GM23338 (cell line): ENCODE data around the gene EPHB6.

Experiments used
- CREB1 ChIP-seq: fragments of 250-450 bp; sonication (Bioruptor Pico); IDR thresholded peaks from 2 replicates; pipeline ENCODE4 v1.5.0; 2020; ENCODE audit warnings: low read depth, mild to moderate bottlenecking, moderate library complexity
- CTCF ChIP-seq, 2 experiments: fragments of 200-600 bp in 1 of 2; sonication (generic) in 1 of 2; conservative IDR thresholded peaks; 2 replicates each; pipeline versions ENCODE4 v1.5.1 to v1.6.1; 2016 to 2017; ENCODE audit warnings: antibody characterized with exemption in 2 of 2, low read depth in 2 of 2, mild to moderate bottlenecking in 2 of 2, moderate library complexity in 1 of 2
- EZH2 ChIP-seq: fragments of 200-600 bp; sonication (generic); IDR thresholded peaks from one replicate; pipeline ENCODE4 v1.8.0; 2017; ENCODE audit warnings: antibody characterized with exemption, mild to moderate bottlenecking, low read depth; ENCODE audit not compliant: unreplicated experiment
- EZH2phosphoT487 ChIP-seq: fragments of 200-600 bp; sonication (generic); IDR thresholded peaks from one replicate; pipeline ENCODE4 v1.8.1; 2018; ENCODE audit warnings: antibody characterized with exemption; ENCODE audit not compliant: unreplicated experiment
- JUNB ChIP-seq: IDR thresholded peaks from one replicate; pipeline ENCODE4 v1.6.1; 2016; ENCODE audit warnings: antibody characterized with exemption; ENCODE audit not compliant: unreplicated experiment
- NANOG ChIP-seq: IDR thresholded peaks from 2 replicates; pipeline ENCODE4 v1.6.1; 2016; ENCODE audit warnings: antibody characterized with exemption, borderline replicate concordance
- POLR2AphosphoS5 ChIP-seq: IDR thresholded peaks from 2 replicates; pipeline ENCODE4 v1.6.1; 2016; ENCODE audit warnings: antibody characterized with exemption, low read depth
- STAT1 ChIP-seq: IDR thresholded peaks from one replicate; pipeline ENCODE4 v1.6.1; 2016; ENCODE audit warnings: antibody characterized with exemption; ENCODE audit not compliant: unreplicated experiment
- ZNF114 ChIP-seq: fragments of 250-450 bp; sonication (Bioruptor Pico); IDR thresholded peaks from 2 replicates; pipeline ENCODE4 v1.5.0; 2020; ENCODE audit warnings: mild to moderate bottlenecking, moderate library complexity
- ZNF331 ChIP-seq: fragments of 250-450 bp; sonication (Bioruptor Pico); IDR thresholded peaks from 2 replicates; pipeline ENCODE4 v1.5.0; 2020; ENCODE audit warnings: low read depth, mild to moderate bottlenecking, moderate library complexity
- TF ChIP-seq, protein P1 (sequence below): IDR thresholded peaks from one replicate; pipeline ENCODE4 v1.6.1; 2018; ENCODE audit warnings: antibody characterized with exemption; ENCODE audit not compliant: unreplicated experiment
- TF ChIP-seq, protein P2 (sequence below): IDR thresholded peaks from 2 replicates; pipeline ENCODE4 v1.6.1; 2016; ENCODE audit warnings: antibody characterized with exemption

- TF ChIP-seq CTCF (conservative IDR thresholded peaks at IDR 0.05; ENCODE audit: low read depth in 2 of 2), result no peak
- no peak for TF ChIP-seq ZNF331
- TF ChIP-seq POLR2AphosphoS5, result no peak
- no peak for TF ChIP-seq JUNB
- TF ChIP-seq EZH2, result no peak
- TF ChIP-seq, protein P1, sequence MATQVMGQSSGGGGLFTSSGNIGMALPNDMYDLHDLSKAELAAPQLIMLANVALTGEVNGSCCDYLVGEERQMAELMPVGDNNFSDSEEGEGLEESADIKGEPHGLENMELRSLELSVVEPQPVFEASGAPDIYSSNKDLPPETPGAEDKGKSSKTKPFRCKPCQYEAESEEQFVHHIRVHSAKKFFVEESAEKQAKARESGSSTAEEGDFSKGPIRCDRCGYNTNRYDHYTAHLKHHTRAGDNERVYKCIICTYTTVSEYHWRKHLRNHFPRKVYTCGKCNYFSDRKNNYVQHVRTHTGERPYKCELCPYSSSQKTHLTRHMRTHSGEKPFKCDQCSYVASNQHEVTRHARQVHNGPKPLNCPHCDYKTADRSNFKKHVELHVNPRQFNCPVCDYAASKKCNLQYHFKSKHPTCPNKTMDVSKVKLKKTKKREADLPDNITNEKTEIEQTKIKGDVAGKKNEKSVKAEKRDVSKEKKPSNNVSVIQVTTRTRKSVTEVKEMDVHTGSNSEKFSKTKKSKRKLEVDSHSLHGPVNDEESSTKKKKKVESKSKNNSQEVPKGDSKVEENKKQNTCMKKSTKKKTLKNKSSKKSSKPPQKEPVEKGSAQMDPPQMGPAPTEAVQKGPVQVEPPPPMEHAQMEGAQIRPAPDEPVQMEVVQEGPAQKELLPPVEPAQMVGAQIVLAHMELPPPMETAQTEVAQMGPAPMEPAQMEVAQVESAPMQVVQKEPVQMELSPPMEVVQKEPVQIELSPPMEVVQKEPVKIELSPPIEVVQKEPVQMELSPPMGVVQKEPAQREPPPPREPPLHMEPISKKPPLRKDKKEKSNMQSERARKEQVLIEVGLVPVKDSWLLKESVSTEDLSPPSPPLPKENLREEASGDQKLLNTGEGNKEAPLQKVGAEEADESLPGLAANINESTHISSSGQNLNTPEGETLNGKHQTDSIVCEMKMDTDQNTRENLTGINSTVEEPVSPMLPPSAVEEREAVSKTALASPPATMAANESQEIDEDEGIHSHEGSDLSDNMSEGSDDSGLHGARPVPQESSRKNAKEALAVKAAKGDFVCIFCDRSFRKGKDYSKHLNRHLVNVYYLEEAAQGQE, result no peak
- no peak for TF ChIP-seq STAT1
- no peak for TF ChIP-seq CREB1 (CRISPR knock-in tag)
- no peak for TF ChIP-seq EZH2phosphoT487
- TF ChIP-seq ZNF114 (CRISPR knock-in tag), result no peak
- TF ChIP-seq, protein P2, sequence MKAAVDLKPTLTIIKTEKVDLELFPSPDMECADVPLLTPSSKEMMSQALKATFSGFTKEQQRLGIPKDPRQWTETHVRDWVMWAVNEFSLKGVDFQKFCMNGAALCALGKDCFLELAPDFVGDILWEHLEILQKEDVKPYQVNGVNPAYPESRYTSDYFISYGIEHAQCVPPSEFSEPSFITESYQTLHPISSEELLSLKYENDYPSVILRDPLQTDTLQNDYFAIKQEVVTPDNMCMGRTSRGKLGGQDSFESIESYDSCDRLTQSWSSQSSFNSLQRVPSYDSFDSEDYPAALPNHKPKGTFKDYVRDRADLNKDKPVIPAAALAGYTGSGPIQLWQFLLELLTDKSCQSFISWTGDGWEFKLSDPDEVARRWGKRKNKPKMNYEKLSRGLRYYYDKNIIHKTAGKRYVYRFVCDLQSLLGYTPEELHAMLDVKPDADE, result no peak
- no peak for TF ChIP-seq NANOG
Observed at GRCh38 chr7:142908290-142908689, 53.4 kb downstream of the EPHB6 start.
